Upper lobe of left lung (tissue), 6 donors: Measurements from ENCODE around the gene CLTCL1. TPM values are rescaled to one million over a fixed set of nuclear protein-coding genes. Genes with fewer than 3 reads are reported as not detected.
"Not testable (repeated sequence)": the region's sequence is repeated elsewhere in the genome, so short reads cannot be mapped to it uniquely, and the experiment has no call there.

Experiments used
- ATAC-seq, 2 donors: fragments of 200-7000 bp; cut with Tn5 transposase; one replicate each; pipeline ENCODE4 v1.9.1; 2022; ENCODE audit warnings: mild to moderate bottlenecking in 2 of 2, moderate library complexity in 2 of 2; ENCODE audit not compliant: low FRiP score in 2 of 2
- DNase-seq, 2 donors: peaks; one replicate each; pipeline ENCODE4 v3.0.0-alpha.2; 2019 to 2020
- H3K27ac ChIP-seq, 4 donors: fragments of 200-600 bp; sonication (generic); one replicate each; pipeline ENCODE4 v1.5.1; 2016 to 2019
- H3K27me3 ChIP-seq, 4 donors: fragments of 200-600 bp; sonication (generic); one replicate each; pipeline ENCODE4 v1.5.1; 2017 to 2019
- H3K36me3 ChIP-seq, 4 donors: fragments of 200-600 bp; sonication (generic); one replicate each; pipeline ENCODE4 v1.5.1; 2016 to 2019
- H3K4me1 ChIP-seq, 4 donors: fragments of 200-600 bp; sonication (generic); one replicate each; pipeline ENCODE4 v1.5.1; 2018 to 2019
- H3K4me3 ChIP-seq, 4 donors: fragments of 200-600 bp; sonication (generic); one replicate each; pipeline ENCODE4 v1.5.1; 2017 to 2019; ENCODE audit warnings: mild to moderate bottlenecking in 2 of 4, moderate library complexity in 1 of 4
- H3K9me3 ChIP-seq, 4 donors: fragments of 200-600 bp; sonication (generic); one replicate each; pipeline ENCODE4 v1.5.1; 2018 to 2019
- EP300 ChIP-seq, 4 donors: sonication (generic); formaldehyde crosslinking; IDR thresholded peaks; one replicate each; pipeline ENCODE4 v1.5.1; 2017; ENCODE audit warnings: antibody characterized with exemption in 4 of 4, control low read depth in 2 of 4
- POLR2A ChIP-seq, 4 donors: fragments of 450-650 bp; IDR thresholded peaks; one replicate each; pipeline ENCODE4 v1.5.1; 2016 to 2017; ENCODE audit warnings: antibody characterized with exemption in 4 of 4, mild to moderate bottlenecking in 2 of 4
- POLR2AphosphoS5 ChIP-seq, 2 donors: sonication (generic); formaldehyde crosslinking; IDR thresholded peaks; one replicate each; pipeline ENCODE4 v1.5.1; 2017; ENCODE audit warnings: antibody characterized with exemption in 2 of 2
- WGBS, 2 donors: methylation state at CpG; one replicate each; pipeline ENCODE4 v1.1.5; 2017 to 2018; 5-methylcytosine and 5-hydroxymethylcytosine counted together
- total RNA-seq, 6 donors: library from RNA; depleted of rRNA in 4 of 6; stranded (reverse); fragments of >200 nt in 4 of 6; gene quantifications; one replicate each; pipeline versions ENCODE4 v1.1.0 to v1.2.1, GENCODE V29; 2016 to 2021
- TF ChIP-seq, protein P1 (sequence below), 6 experiments: fragments of 450-650 bp in 4 of 6; fragments of 200-600 bp in 2 of 6; sonication (generic) in 2 of 6; IDR thresholded peaks; one replicate each; pipeline ENCODE4 v1.5.1; 2016 to 2019; ENCODE audit warnings: antibody characterized with exemption in 6 of 6
- donor health status: DM: no; HTN: no; CAD: no; lungs with moderate emphysema.
- donor health status: DM: no; HTN: yes; CAD: no; lungs with severe emphysema.

CLTCL1 gene
- total RNA-seq, 6 donors from 2014 or later, result 3.0 to 14.7 (median 6.0) TPM

DNA sequence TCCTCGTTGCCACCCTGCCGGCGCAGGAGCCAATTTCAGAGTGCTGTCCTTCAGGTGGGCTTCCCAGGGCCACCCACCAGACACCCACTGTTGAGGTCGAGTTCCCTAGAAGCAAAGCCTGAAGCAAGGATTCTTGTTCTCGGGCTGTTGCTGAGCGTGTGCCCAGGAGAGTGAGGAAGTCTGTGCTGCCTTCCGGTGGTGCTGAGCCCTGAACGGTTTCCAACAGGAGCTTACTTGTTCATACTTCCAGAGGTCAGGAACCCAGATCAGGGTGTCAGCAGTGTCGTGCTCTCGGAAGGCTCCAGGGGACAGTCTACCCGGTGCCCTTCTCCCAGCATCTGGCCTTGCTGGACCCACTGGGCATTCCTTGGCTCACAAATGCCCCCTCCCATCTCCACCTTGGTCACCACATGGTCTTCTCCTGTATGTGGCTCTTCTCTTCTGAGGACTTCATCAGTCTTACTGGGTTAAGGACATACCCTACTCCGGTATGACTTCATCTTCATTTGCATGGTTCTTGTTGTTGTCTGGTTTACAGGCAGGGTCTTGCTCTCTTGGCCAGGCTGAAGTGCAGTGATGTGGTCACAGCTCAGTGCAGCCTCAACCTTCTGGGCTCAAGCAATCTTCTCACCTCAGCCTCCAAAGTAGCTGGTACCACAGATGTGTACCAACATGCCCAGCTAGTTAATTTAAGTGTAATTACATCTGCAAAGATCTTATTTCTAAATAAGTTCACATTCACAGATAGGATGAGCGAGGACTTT, 124.2 kb downstream of the CLTCL1 start:
- peaks cover 16 to 29% (median 22%) of the 10 kb centered on the region in 4 donors for H3K4me1 ChIP-seq
- ATAC-seq, result no peak
- H3K27ac ChIP-seq, result no peak overlapping the region
- no peak for DNase-seq
- H3K36me3 ChIP-seq, result no peaks in the 10 kb centered on the region
- H3K27me3 ChIP-seq, result peaks cover 4 to 21% (median 14%) of the 10 kb centered on the region in 4 donors
- TF ChIP-seq EP300 (IDR thresholded peaks at IDR 0.05) (no peak), POLR2A (IDR thresholded peaks at IDR 0.05) (no peak), POLR2AphosphoS5 (IDR thresholded peaks at IDR 0.05) (no peak)
- TF ChIP-seq, protein P1, sequence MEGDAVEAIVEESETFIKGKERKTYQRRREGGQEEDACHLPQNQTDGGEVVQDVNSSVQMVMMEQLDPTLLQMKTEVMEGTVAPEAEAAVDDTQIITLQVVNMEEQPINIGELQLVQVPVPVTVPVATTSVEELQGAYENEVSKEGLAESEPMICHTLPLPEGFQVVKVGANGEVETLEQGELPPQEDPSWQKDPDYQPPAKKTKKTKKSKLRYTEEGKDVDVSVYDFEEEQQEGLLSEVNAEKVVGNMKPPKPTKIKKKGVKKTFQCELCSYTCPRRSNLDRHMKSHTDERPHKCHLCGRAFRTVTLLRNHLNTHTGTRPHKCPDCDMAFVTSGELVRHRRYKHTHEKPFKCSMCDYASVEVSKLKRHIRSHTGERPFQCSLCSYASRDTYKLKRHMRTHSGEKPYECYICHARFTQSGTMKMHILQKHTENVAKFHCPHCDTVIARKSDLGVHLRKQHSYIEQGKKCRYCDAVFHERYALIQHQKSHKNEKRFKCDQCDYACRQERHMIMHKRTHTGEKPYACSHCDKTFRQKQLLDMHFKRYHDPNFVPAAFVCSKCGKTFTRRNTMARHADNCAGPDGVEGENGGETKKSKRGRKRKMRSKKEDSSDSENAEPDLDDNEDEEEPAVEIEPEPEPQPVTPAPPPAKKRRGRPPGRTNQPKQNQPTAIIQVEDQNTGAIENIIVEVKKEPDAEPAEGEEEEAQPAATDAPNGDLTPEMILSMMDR (IDR thresholded peaks at IDR 0.05), result no peak
- H3K4me3 ChIP-seq, result no peak overlapping the region
- WGBS, 2 donors, result 75 to 76% methylated on average over 10 to 12 of the region's 13 CpGs
- H3K9me3 ChIP-seq, result peaks cover 0 to 8% (median 0%) of the 10 kb centered on the region in 4 donors

DNA sequence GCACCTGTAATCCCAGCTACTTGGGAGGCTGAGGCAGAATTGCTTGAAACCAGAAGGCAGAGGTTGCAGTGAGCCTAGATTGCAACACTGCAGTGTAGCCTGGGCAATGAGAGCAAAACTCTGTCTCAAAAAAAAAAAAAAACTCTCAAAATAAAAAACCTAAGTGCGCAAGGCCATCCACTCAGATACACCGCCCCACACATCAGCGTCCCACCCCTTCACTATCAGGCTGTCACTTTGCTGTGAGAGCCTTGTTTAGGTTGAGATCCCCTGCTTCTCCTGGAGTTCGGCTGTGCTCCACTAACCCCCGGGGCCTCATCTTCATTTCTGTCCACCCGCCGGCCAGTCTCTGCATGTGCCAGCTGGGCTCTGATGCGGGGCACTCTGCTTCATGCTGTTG, 125.1 kb downstream of the CLTCL1 start:
- Histone ChIP-seq H3K4me1 (peaks cover 13 to 23% (median 17%) of the 10 kb centered on the region in 4 donors), H3K9me3 (peaks cover 0 to 8% (median 0%) of the 10 kb centered on the region in 4 donors), H3K36me3 (no peaks in the 10 kb centered on the region), H3K4me3 (no peak overlapping the region), H3K27ac (no peak overlapping the region), H3K27me3 (peaks cover 4 to 21% (median 14%) of the 10 kb centered on the region in 4 donors)
- ATAC-seq (no peak), DNase-seq (no peak)
- TF ChIP-seq, protein P1 (IDR thresholded peaks at IDR 0.05), result no peak
- no peak for TF ChIP-seq EP300 (IDR thresholded peaks at IDR 0.05)
- TF ChIP-seq POLR2A (IDR thresholded peaks at IDR 0.05), result no peak
- no peak for TF ChIP-seq POLR2AphosphoS5 (IDR thresholded peaks at IDR 0.05)
- WGBS, 2 donors, result 68 to 75% methylated on average over 8 of the region's 8 CpGs

DNA sequence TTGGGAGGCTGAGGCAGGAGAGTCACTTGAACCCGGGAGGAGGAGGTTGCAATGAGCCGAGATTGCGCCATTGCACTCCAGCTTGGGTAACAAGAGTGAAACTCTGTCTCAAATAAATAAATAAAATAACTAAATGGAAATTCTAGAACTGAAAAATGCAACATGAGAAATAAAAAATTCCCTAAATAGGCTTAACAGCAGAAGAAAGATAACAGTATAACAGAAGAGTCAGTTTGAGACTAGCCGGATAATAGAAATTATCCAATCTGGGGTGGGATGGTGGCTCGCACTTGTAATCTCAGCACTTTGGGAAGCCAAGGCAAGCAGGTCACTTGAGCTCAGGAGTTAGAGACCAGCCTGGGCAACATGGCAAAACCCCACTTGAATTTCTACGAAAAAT, 127.1 kb downstream of the CLTCL1 start:
- 93 to 97% methylated on average over 6 of the region's 6 CpGs for WGBS, 2 donors
- Histone ChIP-seq H3K9me3 (peaks cover 0 to 8% (median 0%) of the 10 kb centered on the region in 4 donors), H3K4me1 (peaks cover 3 to 7% (median 4%) of the 10 kb centered on the region in 4 donors), H3K4me3 (no peak overlapping the region), H3K27me3 (peaks cover 4 to 13% (median 9%) of the 10 kb centered on the region in 4 donors), H3K36me3 (no peaks in the 10 kb centered on the region), H3K27ac (no peak overlapping the region)
- DNase-seq (no peak), ATAC-seq (no peak)
- TF ChIP-seq, protein P1 (IDR thresholded peaks at IDR 0.05), result no peak
- TF ChIP-seq EP300 (IDR thresholded peaks at IDR 0.05) (no peak), POLR2AphosphoS5 (IDR thresholded peaks at IDR 0.05) (no peak), POLR2A (IDR thresholded peaks at IDR 0.05) (no peak)

DNA sequence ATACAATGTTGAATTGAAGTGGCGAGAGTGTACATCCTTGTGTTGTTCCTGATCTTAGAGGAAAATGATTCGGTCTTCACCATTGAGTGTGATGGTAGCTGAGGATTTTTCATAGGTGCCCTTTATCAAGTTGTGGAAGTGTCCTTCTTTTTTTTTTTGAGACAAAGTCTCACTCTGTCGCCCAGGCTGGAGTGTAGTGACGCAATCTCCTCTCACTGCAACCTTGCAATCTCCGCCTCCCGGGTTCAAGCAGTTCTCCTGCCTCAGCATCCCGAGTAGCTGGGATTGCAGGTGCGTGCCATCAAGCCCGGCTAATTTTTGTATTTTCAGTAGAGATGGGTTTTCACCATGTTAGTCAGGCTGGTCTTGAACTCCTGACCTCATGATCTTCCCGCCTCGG, 132.9 kb downstream of the CLTCL1 start:
- not testable (repeated sequence) for H3K27me3 ChIP-seq, H3K36me3 ChIP-seq, H3K9me3 ChIP-seq, H3K4me3 ChIP-seq, ATAC-seq, DNase-seq, H3K27ac ChIP-seq, H3K4me1 ChIP-seq
- 72% methylated on average over 11 of the region's 11 CpGs for WGBS, 2 donors

DNA sequence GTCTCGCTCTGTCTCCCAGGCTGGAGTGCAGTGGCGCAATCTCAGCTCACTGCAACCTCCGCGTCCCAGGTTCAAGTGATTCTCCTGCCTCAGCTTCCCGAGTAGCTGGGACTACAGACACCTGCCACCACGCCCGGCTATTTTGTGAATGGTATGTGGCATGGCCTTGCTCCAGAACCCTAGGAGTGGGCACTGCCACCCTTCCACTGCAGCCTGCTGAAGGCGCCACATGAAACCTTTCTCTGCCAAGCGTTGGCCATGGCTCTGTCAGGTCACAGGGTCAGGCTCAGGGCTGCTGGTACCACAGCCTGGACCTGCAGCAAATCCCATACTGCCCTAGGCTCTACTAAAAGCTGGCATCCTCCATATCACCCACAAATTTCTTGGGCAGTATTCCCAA, 135.4 kb downstream of the CLTCL1 start:
- not testable (repeated sequence) for H3K36me3 ChIP-seq, H3K27ac ChIP-seq, H3K4me3 ChIP-seq, H3K27me3 ChIP-seq, H3K9me3 ChIP-seq, H3K4me1 ChIP-seq, ATAC-seq, DNase-seq
- WGBS, 2 donors, result 75 to 83% methylated on average over 9 of the region's 9 CpGs
